K562 (cell line): ENCODE results near the gene USP20. TPM values are rescaled to one million over a fixed set of nuclear protein-coding genes. Genes with fewer than 3 reads are reported as not detected.

ENCODE experiments used
- CHD1 ChIP-seq: fragments of 200-600 bp; sonication (generic); IDR thresholded peaks from one replicate; pipeline ENCODE4 v1.6.1; 2012; ENCODE audit warnings: mild to moderate bottlenecking, moderate library complexity, low read length, inconsistent platforms
- FOXJ2 ChIP-seq: fragments of 200-800 bp; sonication (Bioruptor generic); IDR thresholded peaks from 2 replicates; pipeline ENCODE4 v1.6.1; 2016; ENCODE audit warnings: missing genetic modification characterization, missing compliant biosample characterization
- HNRNPH1 ChIP-seq: fragments of 200-400 bp; formaldehyde crosslinking; optimal IDR thresholded peaks from 2 replicates; pipeline ENCODE3; 2017; ENCODE audit warnings: low read depth, mild to moderate bottlenecking, low read length, moderate library complexity
- RNF2 ChIP-seq: sonication (generic); IDR thresholded peaks from 2 replicates; pipeline ENCODE4 v1.6.1; 2016
- SRSF7 ChIP-seq: fragments of 200-400 bp; formaldehyde crosslinking; optimal IDR thresholded peaks from 2 replicates; pipeline ENCODE3; 2017; ENCODE audit warnings: mild to moderate bottlenecking, low read depth, low read length
- TARDBP ChIP-seq: fragments of 450-650 bp; IDR thresholded peaks from 2 replicates; pipeline ENCODE4 v1.6.1; 2016
- TRIM28 ChIP-seq: fragments of 450-650 bp; IDR thresholded peaks from 2 replicates; pipeline ENCODE4 v1.6.1; 2017
- ZBTB33 ChIP-seq: sonication (generic); formaldehyde crosslinking; IDR thresholded peaks from 2 replicates; pipeline ENCODE4 v1.8.1; 2023; ENCODE audit warnings: mild to moderate bottlenecking, missing genetic modification reagents
- ZNF12 ChIP-seq: sonication (generic); formaldehyde crosslinking; IDR thresholded peaks from 2 replicates; pipeline ENCODE4 v1.4.0; 2020; ENCODE audit warnings: mild to moderate bottlenecking, missing genetic modification reagents
- ZNF224 ChIP-seq: sonication (generic); formaldehyde crosslinking; IDR thresholded peaks from 2 replicates; pipeline ENCODE4 v1.8.0; 2022; ENCODE audit warnings: mild to moderate bottlenecking, missing genetic modification reagents
- ZNF280B ChIP-seq: fragments of 250-450 bp; sonication (Bioruptor Pico); IDR thresholded peaks from 2 replicates; pipeline ENCODE4 v1.5.1; 2021; ENCODE audit warnings: mild to moderate bottlenecking
- ZNF324 ChIP-seq: fragments of 250-450 bp; sonication (Bioruptor Pico); IDR thresholded peaks from 2 replicates; pipeline ENCODE4 v1.4.0; 2020; ENCODE audit warnings: mild to moderate bottlenecking
- ZNF507 ChIP-seq: conservative IDR thresholded peaks from 2 replicates; pipeline ENCODE4 v1.6.1; 2017; ENCODE audit warnings: missing genetic modification characterization, missing compliant biosample characterization
- ZNF785 ChIP-seq: fragments of 250-450 bp; sonication (Bioruptor Pico); IDR thresholded peaks from 2 replicates; pipeline ENCODE4 v1.4.0; 2020; ENCODE audit warnings: mild to moderate bottlenecking
- polyA plus RNA-seq, 8 experiments: library from polyadenylated mRNA; depleted of rRNA in 4 of 8; stranded (reverse) in 5 of 8; unstranded in 3 of 8; fragments of >200 nt; fragmentation: Nextera tagmentation in 2 of 8; fragmentation: Illumina TruSeq in 1 of 8; extraction: Ambion mirVana in 2 of 8; extraction: Trizol in 1 of 8; gene quantifications; 2 replicates each; pipeline versions ENCODE4 v1.2.1 to v1.2.3, GENCODE V29; 2011 to 2014; ENCODE audit warnings: inconsistent platforms in 1 of 8, missing spikeins in 1 of 8
- total RNA-seq, 7 experiments: library from RNA; depleted of rRNA in 6 of 7; stranded (reverse); fragments of >200 nt in 6 of 7; fragmentation: Illumina TruSeq in 2 of 7; extraction: Trizol in 2 of 7; gene quantifications; 2 replicates each; pipeline versions ENCODE4 v1.2.1 to v1.2.3, GENCODE V29; 2011 to 2021; ENCODE audit warnings: low replicate concordance in 1 of 7

The USP20 gene
- total and polyA plus RNA-seq, 9 of the 15 experiments (the other 6 are each of a cell fraction or from before 2014, with no cell fraction given) = 1.9 to 136 (median 49.1) TPM

GRCh38 chr9:129823935-129824601 lies 11.2 kb upstream of the USP20 start, which contains the start of gene TOR1A (continued):
- TF ChIP-seq ZBTB33 (CRISPR knock-in tag) (peak; percentile 84), FOXJ2 (tag) (peak; percentile 85), SRSF7 (no peak), ZNF324 (CRISPR knock-in tag) (0 out of 2 replicates have a peak, but pooled peaks have one; percentile 16), ZNF785 (CRISPR knock-in tag) (no peak), CHD1 (peak; percentile 90), ZNF507 (tag) (no peak), ZNF280B (CRISPR knock-in tag) (no peak), TRIM28 (peak; percentile 91; the same call in 1 of the 2 replicates), RNF2 (no peak), ZNF224 (CRISPR knock-in tag) (no peak), ZNF12 (CRISPR knock-in tag) (0 out of 2 replicates have a peak, but pooled peaks have one; percentile 71), HNRNPH1 (no peak), TARDBP (no peak)
